ENCODE measurements around the gene COL18A1.
"Not testable (repeated sequence)": the region's sequence is repeated elsewhere in the genome, so short reads cannot be mapped to it uniquely, and the experiment has no call there.

COL18A1 gene

GRCh38 chr21:45429221-45430175 lies 24.5 kb downstream of the COL18A1 start:
- DNase-seq = no peak

DNA sequence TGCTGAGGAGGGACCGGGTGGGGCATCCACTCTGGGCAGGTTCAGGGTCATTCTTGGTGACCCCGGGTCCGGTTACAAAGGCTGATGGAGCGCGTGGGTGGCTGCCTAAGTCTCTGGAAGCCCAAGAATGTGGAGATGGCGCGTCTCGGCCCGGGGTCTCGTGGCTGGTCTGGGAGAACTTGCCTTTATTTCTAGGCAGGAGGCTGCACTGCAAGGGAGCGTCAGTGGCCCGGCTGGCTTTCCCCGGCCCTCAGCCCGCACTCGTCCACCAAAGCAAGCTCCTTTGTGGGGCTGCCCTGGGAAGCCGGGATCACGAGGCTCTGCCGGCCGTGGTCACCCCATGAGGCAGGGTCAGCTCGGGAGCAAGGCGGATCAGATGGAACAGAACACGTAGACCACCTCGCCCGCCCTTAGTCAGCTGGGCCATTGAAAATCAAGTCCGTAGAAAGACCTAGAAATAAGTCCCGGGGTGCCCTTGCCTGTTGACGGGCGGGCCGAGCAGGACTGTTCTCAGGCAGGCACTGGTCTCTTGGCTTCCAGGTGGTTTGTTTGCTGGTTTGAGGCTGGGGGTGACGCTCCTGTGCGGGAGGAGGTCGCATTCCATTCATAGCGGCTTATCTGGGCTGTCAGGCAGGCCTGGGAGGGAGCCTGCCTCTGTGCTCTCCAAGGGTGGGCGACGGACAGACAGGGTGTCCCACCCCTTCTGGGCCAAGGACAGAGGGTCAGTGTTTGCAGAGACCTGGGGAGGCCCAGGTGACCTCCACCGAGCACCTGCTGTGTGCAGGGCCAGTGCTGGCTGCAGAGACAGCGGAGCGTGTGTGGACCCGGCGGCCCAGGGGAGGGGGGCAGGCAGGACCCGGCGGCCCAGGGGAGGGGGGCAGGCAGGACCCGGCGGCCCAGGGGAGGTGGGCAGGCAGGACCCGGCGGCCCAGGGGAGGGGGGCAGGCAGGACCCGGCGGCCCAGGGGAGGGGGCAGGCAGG lies 25.8 kb downstream of the COL18A1 start:
- no peak for DNase-seq

- DNase-seq = no peak
Measured at GRCh38 chr21:45431781-45432572, 27.0 kb downstream of the COL18A1 start.

DNA sequence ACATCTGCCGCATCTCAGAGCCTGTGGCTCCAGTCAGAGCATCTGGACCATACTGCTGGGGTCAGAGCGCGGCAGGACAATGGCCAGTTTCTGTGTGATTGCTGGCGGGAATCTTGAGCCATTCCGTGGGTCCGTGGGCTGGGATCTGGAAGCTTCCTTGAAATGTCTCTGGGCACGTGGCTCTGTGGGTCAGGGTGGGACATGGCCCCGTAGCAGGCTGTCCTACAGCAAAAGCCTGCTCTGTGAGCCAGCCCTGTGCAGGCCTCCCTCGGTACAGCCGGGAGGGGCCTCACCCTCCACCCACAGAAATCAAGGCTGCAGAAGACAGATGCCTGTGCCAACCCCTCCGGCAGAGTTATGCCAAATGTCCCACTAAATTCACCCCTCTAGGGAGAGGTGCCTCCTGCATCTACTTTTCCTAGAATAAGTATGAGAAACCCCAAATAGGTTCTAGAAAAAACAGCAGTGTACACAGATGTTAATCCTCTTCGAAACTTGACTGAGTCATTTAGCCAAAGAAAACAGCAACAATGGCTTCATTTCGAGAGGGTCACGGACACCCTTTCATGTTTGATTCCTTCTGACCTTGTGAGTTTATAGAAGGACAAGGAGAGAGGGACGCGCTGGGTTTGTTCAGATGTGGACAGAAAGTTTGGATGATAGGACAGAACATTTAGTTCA lies 27.8 kb downstream of the COL18A1 start:
- DNase-seq = no peak

DNA sequence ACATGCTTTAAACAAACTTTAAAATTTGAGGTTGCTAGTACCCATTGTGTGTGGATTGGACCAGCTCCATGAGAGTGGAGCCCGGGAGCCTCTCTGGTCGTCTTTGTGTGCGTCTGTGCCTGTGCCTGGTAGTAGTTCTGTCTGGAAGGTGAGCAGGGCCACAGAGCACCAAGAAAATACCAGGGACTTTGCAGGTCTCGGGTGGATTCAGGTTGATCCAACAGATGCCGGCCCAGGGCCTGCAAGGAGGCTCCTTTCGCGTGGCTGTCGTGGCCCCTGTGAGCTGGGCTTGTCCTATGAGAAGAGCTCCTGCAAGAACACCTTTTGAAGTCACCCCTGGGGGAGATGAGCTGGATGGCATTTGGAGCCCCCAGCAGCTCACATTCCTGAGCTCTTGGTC lies 28.3 kb downstream of the COL18A1 start:
- DNase-seq = no peak

- DNase-seq = no peak
Measured at GRCh38 chr21:45433911-45434644, 29.1 kb downstream of the COL18A1 start.

DNA sequence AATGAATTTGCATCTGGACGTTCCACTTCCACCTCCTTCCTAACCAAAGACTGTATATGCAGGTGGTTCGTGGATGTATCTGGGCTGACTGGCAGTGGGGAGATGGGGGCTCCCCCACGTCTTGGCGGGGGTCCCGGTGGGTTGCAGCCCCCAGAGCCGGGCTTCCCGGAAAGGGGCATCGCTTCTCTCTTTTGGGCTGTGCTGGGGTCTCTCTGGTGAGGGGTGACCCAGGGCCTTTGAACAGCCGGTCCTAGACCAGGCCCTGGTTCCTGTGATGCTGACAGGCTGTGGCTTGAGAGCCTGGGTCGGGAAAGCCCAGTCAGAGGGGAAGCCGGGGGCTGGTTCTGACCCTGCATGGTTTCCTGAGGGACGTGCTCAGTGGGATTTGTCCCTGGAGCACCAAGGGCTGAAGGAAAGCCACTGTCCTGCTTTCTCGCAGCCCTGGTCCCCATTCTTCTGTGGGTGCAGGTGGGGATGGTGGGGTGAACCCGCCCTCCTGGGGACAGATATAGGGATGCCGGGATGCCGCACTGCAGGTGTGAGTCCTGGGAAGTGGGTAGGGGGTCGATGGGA lies 29.8 kb downstream of the COL18A1 start:
- DNase-seq = no peak

- no peak for DNase-seq
Measured at GRCh38 chr21:45435405-45435981, 30.5 kb downstream of the COL18A1 start.

DNA sequence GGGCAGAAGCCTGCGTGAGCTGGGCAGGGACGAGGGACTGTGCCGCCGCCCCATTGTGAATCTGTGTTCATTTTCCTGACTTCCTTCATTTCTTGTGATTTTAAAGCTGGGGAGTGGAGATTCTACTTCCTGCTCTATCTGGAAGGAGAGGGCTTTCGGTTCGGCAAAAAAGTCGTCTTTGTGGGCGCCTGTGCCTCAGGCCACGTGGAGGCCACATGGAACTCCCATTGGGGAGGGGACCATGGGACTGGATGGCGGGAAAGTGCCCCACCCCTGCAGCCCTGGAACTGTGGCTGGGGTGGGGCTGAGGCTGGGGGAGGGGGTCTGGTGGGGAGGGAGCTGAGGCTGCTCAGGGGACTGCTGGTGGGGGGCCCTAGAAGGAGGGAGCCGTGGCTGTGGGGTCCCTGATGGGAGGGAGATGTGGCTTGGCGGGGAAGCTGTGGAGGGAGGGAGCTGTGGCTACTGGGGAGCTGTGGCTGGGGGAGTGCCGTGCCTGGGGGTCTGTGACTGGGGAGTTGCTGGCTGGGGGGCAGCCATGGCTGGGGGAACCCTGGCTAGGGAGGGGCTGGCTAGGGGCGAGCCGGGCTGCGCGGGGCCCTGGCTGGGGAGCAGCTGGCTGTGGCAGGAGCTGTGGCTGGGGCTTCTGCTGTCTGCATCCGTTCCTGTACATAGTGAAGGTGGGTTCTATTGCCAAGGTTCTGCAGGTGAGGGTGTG lies 31.5 kb downstream of the COL18A1 start:
- no peak for DNase-seq

DNA sequence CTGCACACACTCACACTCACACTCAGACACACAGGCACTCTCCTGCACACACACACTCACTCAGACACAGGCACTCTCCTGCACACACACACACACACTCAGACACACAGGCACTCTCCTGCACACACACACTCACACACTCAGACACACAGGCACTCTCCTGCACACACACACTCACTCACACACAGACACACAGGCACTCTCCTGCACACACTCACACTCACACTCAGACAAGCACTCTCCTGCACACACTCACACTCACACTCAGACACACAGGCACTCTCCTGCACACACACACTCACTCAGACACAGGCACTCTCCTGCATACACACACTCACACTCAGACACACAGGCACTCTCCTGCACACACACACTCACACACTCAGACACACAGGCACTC lies 32.9 kb downstream of the COL18A1 start:
- DNase-seq = not testable (repeated sequence)

DNA sequence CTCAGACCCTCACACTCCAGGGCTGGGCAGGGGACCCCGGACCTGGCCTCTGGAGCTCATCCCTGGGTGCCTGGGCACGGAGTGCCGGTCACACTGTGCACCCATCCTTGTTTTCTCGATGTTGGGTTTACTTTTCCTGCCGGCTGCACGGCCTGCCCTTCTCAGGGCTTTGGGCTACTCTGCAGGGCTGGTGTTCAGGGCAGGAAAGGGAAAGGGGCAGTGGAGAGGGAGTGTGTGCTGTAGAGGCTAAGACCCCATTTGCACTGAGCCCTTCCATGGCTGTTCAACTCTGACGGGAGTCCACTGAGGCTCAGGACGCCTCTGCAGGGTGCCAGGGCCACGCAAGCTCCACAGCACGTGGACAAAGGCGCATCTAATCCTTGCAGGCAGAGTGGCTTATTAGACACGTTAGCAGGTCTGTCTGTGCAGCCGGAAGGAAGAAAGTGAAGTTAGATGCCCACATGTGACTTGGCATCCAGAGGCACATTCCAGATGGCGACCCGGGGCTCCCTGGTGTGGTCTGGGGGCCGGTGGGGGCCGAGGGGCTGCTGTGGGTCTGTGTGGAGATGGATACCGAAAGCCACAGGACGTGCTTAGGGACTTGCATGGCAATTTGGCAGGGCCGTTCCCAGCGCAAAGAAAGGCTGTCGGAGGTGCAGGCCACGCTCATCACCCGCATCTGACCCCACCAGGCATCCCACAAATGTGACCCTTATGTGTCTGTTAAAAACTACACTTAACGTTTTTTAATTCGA lies 33.6 kb downstream of the COL18A1 start:
- DNase-seq = no peak

GRCh38 chr21:45439161-45439872 lies 34.4 kb downstream of the COL18A1 start:
- peak; percentile 65 to 70 for DNase-seq

- DNase-seq = no peak
Measured at GRCh38 chr21:45439901-45440461, 35.0 kb downstream of the COL18A1 start.

DNA sequence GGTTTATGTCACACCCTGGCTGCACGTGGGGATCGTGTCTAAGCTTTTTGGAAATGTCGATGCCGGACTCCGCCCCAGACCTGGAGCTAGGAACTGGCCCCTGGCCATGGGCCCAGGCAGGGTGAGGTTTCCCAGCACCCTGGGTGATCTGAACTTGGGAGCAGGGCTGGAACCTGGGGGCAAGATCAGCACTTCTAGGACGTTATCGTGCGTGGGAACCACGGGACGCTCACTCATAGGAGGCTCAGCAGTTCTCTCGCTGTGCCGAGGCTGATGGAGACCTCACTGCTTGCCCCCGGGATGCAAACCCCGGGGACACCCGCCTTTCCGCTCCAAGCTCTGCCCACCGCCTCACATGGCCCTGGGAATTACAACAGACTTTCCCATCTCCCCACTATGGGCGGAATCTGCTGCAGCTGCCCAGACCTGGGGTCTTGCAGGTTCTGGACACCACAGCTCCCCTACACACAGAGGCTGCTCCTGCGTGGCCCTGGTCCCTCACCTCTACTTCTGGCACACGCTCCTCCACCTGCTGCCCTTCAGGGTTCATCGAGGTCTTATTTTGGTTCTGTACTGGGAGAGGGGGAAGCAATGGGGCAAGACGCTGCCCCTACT lies 35.9 kb downstream of the COL18A1 start:
- no peak for DNase-seq

GRCh38 chr21:45441431-45442255 lies 36.7 kb downstream of the COL18A1 start:
- no peak for DNase-seq

DNA sequence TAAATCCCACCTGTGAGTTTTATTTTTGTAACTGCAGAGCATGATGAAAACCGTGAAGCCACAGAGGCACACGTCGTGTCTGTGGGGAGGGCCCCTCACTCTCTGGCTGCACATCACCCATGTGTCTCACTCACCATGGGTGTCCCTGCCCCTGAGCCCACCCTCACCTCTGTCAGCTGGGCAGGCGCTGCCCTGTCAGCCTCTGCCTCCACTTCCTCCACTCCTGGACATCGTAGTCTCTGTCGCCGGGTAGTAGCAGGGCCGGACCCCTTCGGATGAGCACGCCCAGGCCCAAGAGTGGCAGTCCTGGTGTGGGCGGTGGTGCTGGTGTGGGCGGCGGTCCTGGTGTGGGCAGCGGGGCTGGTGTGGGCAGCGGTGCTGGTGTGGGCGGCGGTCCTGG lies 37.3 kb downstream of the COL18A1 start:
- DNase-seq = no peak
